Stomach (tissue), 4 donors: ENCODE data around the gene AKAP17A.

Experiments
- EP300 ChIP-seq: sonication (generic); formaldehyde crosslinking; IDR thresholded peaks from one replicate; pipeline ENCODE4 v1.6.1; 2017; ENCODE audit warnings: antibody characterized with exemption
- POLR2A ChIP-seq, 4 donors: fragments of 450-650 bp; IDR thresholded peaks; one replicate each; pipeline ENCODE4 v1.6.1; 2016; ENCODE audit warnings: antibody characterized with exemption in 4 of 4, control low read depth in 2 of 4, mild to moderate bottlenecking in 1 of 4, moderate library complexity in 1 of 4
- POLR2AphosphoS5 ChIP-seq, 3 donors: sonication (generic); formaldehyde crosslinking; IDR thresholded peaks; one replicate each; pipeline ENCODE4 v1.6.1; 2016; ENCODE audit warnings: antibody characterized with exemption in 3 of 3
- TF ChIP-seq, protein P1 (sequence below), 7 experiments: fragments of 450-650 bp in 4 of 7; fragments of 200-600 bp in 3 of 7; sonication (generic) in 3 of 7; IDR thresholded peaks; one replicate each; pipeline ENCODE4 v1.5.1; 2016 to 2019; ENCODE audit warnings: antibody characterized with exemption in 7 of 7, control low read depth in 2 of 7, mild to moderate bottlenecking in 1 of 7

DNA sequence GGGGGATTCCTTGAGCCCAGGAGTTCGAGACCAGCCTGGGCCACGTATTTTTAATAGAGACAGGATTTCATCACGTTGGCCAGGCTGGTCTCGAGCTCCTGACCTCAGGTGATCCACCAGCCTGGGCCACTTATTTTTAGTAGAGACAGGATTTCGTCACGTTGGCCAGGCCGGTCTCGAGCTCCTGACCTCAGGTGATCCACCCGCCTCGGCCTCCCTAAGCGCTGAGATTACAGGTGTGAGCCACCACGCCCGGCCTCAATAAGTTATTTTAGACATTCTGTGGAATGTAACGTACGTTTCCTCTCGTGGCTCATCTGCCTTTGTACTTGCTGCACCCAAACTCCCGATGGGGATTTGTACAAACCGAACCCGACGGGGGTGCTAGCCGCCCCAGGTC is 32.3 kb downstream of the AKAP17A start:
- TF ChIP-seq POLR2A (IDR thresholded peaks at IDR 0.05) (no peak), POLR2AphosphoS5 (IDR thresholded peaks at IDR 0.05) (no peak), EP300 (no peak)
- TF ChIP-seq, protein P1, sequence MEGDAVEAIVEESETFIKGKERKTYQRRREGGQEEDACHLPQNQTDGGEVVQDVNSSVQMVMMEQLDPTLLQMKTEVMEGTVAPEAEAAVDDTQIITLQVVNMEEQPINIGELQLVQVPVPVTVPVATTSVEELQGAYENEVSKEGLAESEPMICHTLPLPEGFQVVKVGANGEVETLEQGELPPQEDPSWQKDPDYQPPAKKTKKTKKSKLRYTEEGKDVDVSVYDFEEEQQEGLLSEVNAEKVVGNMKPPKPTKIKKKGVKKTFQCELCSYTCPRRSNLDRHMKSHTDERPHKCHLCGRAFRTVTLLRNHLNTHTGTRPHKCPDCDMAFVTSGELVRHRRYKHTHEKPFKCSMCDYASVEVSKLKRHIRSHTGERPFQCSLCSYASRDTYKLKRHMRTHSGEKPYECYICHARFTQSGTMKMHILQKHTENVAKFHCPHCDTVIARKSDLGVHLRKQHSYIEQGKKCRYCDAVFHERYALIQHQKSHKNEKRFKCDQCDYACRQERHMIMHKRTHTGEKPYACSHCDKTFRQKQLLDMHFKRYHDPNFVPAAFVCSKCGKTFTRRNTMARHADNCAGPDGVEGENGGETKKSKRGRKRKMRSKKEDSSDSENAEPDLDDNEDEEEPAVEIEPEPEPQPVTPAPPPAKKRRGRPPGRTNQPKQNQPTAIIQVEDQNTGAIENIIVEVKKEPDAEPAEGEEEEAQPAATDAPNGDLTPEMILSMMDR (IDR thresholded peaks at IDR 0.05): no peak
